Keratinocyte (primary cell): ENCODE results near the gene ANKRD9. TPM values are rescaled to one million over a fixed set of nuclear protein-coding genes. Genes with fewer than 3 reads are reported as not detected.

Experiments used
- DNase-seq: peaks from one replicate; pipeline ENCODE4 v3.0.0-alpha.2; 2011; ENCODE audit warnings: low read depth, missing footprints, low spot score
- FAIRE-seq: peaks from 2 replicates; lab custom pipeline; 2011; peaks lifted over from hg19 to GRCh38; lab: Jason Lieb, UNC
- H2AFZ ChIP-seq: 2 replicates; pipeline ENCODE4 v1.6.0; 2012; ENCODE audit warnings: low read length, control low read depth, inconsistent platforms; ENCODE audit not compliant: control insufficient read depth
- H3K27ac ChIP-seq: 2 replicates; pipeline ENCODE4 v1.5.1; 2011; ENCODE audit warnings: low read length; ENCODE audit not compliant: control insufficient read depth, insufficient read depth
- H3K27me3 ChIP-seq: 3 replicates; pipeline ENCODE4 v1.6.0; 2011; ENCODE audit warnings: low read length; ENCODE audit not compliant: control insufficient read depth, insufficient read depth; ENCODE audit errors: extremely low read depth
- H3K36me3 ChIP-seq, 2 experiments: 2 replicates in 1 of 2; 3 replicates in 1 of 2; pipeline ENCODE4 v1.5.1; 2011; ENCODE audit warnings: low read length in 2 of 2, mild to moderate bottlenecking in 1 of 2; ENCODE audit not compliant: control insufficient read depth in 2 of 2, insufficient read depth in 2 of 2; ENCODE audit errors: extremely low read depth in 1 of 2
- H3K4me1 ChIP-seq: 3 replicates; pipeline ENCODE4 v1.5.1; 2011; ENCODE audit warnings: low read length; ENCODE audit not compliant: control insufficient read depth, insufficient read depth; ENCODE audit errors: extremely low read depth
- H3K4me2 ChIP-seq: 3 replicates; pipeline ENCODE4 v1.6.0; 2011; ENCODE audit warnings: low read depth, low read length; ENCODE audit not compliant: control insufficient read depth, insufficient read depth; ENCODE audit errors: extremely low read depth
- H3K4me3 ChIP-seq, 3 experiments: fragments of 200-600 bp in 1 of 3; sonication (generic) in 1 of 3; 2 replicates in 2 of 3; 3 replicates in 1 of 3; pipeline ENCODE4 v1.5.1; 2011 to 2016; ENCODE audit warnings: low read length in 3 of 3, mild to moderate bottlenecking in 3 of 3, control low read depth in 2 of 3, inconsistent platforms in 1 of 3, low read depth in 1 of 3, mixed read lengths in 1 of 3, mixed run types in 1 of 3, moderate library complexity in 1 of 3; ENCODE audit not compliant: control insufficient read depth in 2 of 3, insufficient read depth in 2 of 3; ENCODE audit errors: extremely low read depth in 1 of 3
- H3K79me2 ChIP-seq: 2 replicates; pipeline ENCODE4 v1.6.0; 2012; ENCODE audit warnings: low read length; ENCODE audit not compliant: control insufficient read depth, insufficient read depth
- H3K9ac ChIP-seq: 3 replicates; pipeline ENCODE4 v1.6.0; 2011; ENCODE audit warnings: low read length; ENCODE audit not compliant: control insufficient read depth, insufficient read depth; ENCODE audit errors: extremely low read depth
- H3K9me1 ChIP-seq: 3 replicates; pipeline ENCODE4 v1.6.0; 2011; ENCODE audit warnings: low read length; ENCODE audit not compliant: control insufficient read depth, insufficient read depth; ENCODE audit errors: extremely low read depth
- H3K9me3 ChIP-seq: 2 replicates; pipeline ENCODE4 v1.5.1; 2012; ENCODE audit warnings: low read depth, low read length; ENCODE audit not compliant: control insufficient read depth
- H4K20me1 ChIP-seq: 3 replicates; pipeline ENCODE4 v1.6.0; 2011; ENCODE audit warnings: low read length; ENCODE audit not compliant: control insufficient read depth, insufficient read depth; ENCODE audit errors: extremely low read depth
- CTCF ChIP-seq, 3 experiments: IDR thresholded peaks in 1 of 3; conservative IDR thresholded peaks in 1 of 3; optimal IDR thresholded peaks in 1 of 3; 2 replicates in 2 of 3; 3 replicates in 1 of 3; pipeline versions ENCODE3 to v1.5.1; 2011; ENCODE audit warnings: low read length in 3 of 3, mild to moderate bottlenecking in 3 of 3, moderate library complexity in 2 of 3, control low read depth in 1 of 3, inconsistent platforms in 1 of 3; ENCODE audit not compliant: insufficient read depth in 2 of 3; ENCODE audit errors: extremely low read depth in 1 of 3
- EZH2 ChIP-seq: IDR thresholded peaks from one replicate; pipeline ENCODE4 v1.6.1; 2012; ENCODE audit warnings: inconsistent platforms, mild to moderate bottlenecking, low read length, moderate library complexity
- dilution Hi-C: fragments of 300-500 bp; cut with MboI; formaldehyde crosslinking; loops from one replicate; pipeline ENCODE4 v1.7.0; 2020; ENCODE audit warnings: low sequenced_read_pairs; ENCODE audit not compliant: extremely low pct_ligation_motif_present
- polyA plus RNA-seq, 5 experiments: library from polyadenylated mRNA; depleted of rRNA in 3 of 5; stranded (reverse) in 3 of 5; stranded (forward) in 1 of 5; unstranded in 1 of 5; fragments of >200 nt; gene quantifications; 1 replicate in 1 of 5; 2 replicates in 3 of 5; 3 replicates in 1 of 5; pipeline versions ENCODE4 v1.2.1 to v1.2.3, GENCODE V29; 2011 to 2012; ENCODE audit warnings: missing spikeins in 2 of 5, low read depth in 1 of 5, low replicate concordance in 1 of 5

The ANKRD9 gene
- polyA plus RNA-seq, 1 donor (not counting 4 experiments of a cell fraction or from before 2014, with no cell fraction given): 4.9 TPM

GRCh38 chr14:102525219-102525928 is 15.8 kb upstream of the ANKRD9 start:
- Histone ChIP-seq H3K9me3 (no peaks in the 10 kb centered on the region), H3K9me1 (no peaks in the 10 kb centered on the region), H3K27me3 (no peaks in the 10 kb centered on the region), H2AFZ (peak overlapping the region; percentile 66), H3K36me3 (no peaks in the 10 kb centered on the region), H3K4me3 (peak overlapping the region; percentile 36 to 72 (median 46)), H3K9ac (peak overlapping the region; percentile 72), H3K79me2 (no peaks in the 10 kb centered on the region), H3K4me1 (peaks cover 34% of the 10 kb centered on the region), H3K4me2 (peak overlapping the region; percentile 94), H3K27ac (peak overlapping the region; percentile 83), H4K20me1 (no peaks in the 10 kb centered on the region)
- dilution Hi-C loops: no loop called here
- FAIRE-seq (peak; percentile 77), DNase-seq (no peak)
- TF ChIP-seq EZH2 (no peak), CTCF (optimal IDR thresholded peaks at IDR 0.05 in 1 of 3, IDR thresholded peaks at IDR 0.05 in 1 of 3, conservative IDR thresholded peaks at IDR 0.05 in 1 of 3; ENCODE audit: extremely low read depth in 1 of 3, insufficient read depth in 2 of 3, low read length in 3 of 3) (no peak)

- Histone ChIP-seq H3K9ac (peak overlapping the region; percentile 72), H3K4me1 (peaks cover 34% of the 10 kb centered on the region), H2AFZ (peak overlapping the region; percentile 66), H3K36me3 (no peaks in the 10 kb centered on the region), H3K9me3 (no peaks in the 10 kb centered on the region), H3K4me3 (peak overlapping the region; percentile 36 to 72 (median 46)), H3K79me2 (no peaks in the 10 kb centered on the region), H4K20me1 (no peaks in the 10 kb centered on the region), H3K27ac (peak overlapping the region; percentile 83), H3K4me2 (peak overlapping the region; percentile 94), H3K9me1 (no peaks in the 10 kb centered on the region), H3K27me3 (no peaks in the 10 kb centered on the region)
- DNase-seq (peak; percentile 97), FAIRE-seq (peak; percentile 78)
- peak; percentile 88 to 98 (median 90) for TF ChIP-seq CTCF (optimal IDR thresholded peaks at IDR 0.05 in 1 of 3, IDR thresholded peaks at IDR 0.05 in 1 of 3, conservative IDR thresholded peaks at IDR 0.05 in 1 of 3; ENCODE audit: extremely low read depth in 1 of 3, insufficient read depth in 2 of 3, low read length in 3 of 3)
- TF ChIP-seq EZH2: no peak
- dilution Hi-C loops: no loop called here
Measured at GRCh38 chr14:102524451-102525218, 15.1 kb upstream of the ANKRD9 start.
